DMS 273 (cell line): ENCODE data around the gene PKP1.

Experiments
- DNase-seq: peaks from one replicate; lab custom pipeline; 2025; ENCODE audit not compliant: unreplicated experiment; lab: John Stamatoyannopoulos, UW

The PKP1 gene

GRCh38 chr1:201349092-201349491, 65.8 kb downstream of the PKP1 start:
- DNase-seq, result no peak

GRCh38 chr1:201350361-201350725, 67.0 kb downstream of the PKP1 start:
- DNase-seq, result no peak

DNA sequence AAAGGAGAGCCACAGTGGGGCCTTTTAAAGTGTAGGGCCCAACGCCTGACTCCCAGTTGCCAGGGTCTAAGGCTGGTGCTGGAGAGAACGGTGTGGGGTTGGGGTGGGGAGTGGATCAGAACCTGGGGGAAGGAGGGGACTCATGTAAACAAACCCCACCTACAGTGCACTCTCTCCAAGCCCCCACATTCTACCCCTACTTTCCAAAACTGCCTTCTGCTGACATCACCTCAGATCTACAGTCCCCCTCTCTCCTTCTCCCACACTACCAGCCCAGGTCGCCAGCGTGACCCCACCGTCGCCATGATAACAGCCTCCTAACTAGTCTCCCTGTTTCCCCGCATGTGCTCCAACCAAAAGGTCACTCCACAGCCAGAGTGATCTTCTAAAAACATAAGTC, 67.6 kb downstream of the PKP1 start:
- no peak for DNase-seq

DNA sequence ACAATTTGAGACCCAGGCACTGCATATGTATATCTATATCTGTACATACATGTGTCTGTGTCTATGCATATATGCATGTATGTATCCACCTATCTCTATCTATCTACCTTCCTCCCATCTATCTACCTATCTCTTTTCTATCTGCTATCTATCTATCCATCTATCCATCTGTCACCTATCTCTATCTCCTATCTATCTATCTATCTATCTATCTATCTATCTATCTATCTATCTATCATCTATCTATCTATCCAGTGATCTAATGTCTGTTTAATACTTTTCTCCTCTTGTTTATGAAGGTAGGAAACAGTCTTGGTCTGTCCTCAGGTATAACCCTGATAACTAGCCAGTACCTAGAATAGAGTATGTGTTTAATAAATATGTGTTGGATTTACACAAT, 68.3 kb downstream of the PKP1 start:
- no peak for DNase-seq

DNA sequence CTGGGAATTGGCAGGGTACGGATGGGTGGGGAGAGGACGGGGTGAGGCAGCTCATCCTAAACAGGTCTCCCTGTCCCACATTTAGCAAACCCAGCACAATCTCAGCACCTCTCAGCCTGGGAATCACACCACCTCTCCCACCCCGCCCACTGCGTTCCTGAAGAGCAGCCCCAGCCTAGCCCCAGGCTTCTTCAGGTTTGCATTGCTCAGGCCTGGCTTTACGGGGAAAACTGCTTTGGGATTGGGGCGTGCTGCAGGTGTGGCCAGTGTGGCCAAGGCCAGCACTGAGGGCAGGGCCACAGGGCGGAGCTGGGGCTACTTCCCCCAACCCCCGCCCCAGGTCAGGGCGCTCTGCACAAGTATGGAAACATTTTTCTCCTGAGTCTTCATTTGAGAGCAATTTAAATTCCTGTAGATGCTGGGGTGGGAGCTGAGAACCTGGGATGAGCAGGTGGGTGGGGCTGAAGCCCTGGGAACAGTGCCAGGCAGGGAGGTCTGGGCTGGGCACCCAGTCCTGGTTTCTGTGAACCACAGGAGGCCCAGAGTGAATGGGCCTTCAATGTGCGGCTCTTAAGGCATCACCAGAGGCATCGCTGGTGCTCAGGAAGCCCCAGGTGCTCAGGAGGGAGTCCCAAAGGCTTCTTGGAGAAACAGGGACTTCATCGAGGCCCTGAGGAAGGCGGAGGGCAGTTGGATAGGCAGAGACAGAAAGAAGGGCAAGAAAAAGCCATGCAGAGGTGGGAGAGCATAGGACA, 70.1 kb downstream of the PKP1 start:
- DNase-seq, result no peak

- no peak for DNase-seq
Measured at GRCh38 chr1:201354151-201354900, 71.0 kb downstream of the PKP1 start.

- DNase-seq, result no peak
Measured at GRCh38 chr1:201354901-201355295, 71.6 kb downstream of the PKP1 start.

GRCh38 chr1:201355471-201355870, 72.2 kb downstream of the PKP1 start:
- no peak for DNase-seq

DNA sequence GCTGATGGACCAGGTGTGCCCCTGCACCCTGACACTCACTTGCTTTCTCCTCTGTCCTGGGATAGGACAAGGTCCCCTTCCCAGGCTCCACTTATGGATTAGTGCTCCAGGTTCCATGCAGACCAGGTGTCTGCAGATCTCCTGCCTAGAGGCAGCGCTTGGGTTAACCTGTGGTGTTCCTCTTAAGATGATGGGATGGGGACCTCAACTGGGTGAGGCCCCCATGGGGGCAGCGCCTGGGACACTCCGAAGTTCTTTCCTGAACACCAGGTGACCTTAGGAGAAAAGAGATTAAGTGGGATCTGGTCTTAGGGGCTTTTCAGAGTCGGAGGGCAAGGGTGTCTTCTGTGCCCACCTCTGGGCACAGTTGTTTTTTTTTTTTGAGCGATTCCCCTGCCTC, 72.9 kb downstream of the PKP1 start:
- no peak for DNase-seq

DNA sequence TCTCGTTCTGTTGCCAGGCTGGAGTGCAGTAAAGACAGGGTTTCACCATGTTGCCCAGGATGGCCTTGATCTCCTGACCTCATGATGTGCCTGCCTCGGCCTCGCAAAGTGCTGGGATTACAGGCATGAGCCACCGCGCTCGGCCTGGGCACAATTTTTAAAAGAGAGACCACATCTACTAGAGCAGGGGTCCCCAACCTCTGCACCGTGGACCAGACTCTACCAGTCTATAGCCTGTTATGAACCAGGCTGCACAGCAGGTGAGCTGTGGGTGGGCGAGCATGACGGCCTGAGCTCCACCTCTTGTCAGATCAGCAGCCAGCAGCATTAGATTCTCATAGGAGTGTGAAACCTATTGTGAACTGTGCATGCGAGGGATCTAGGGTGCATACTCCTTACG, 73.4 kb downstream of the PKP1 start:
- no peak for DNase-seq

DNA sequence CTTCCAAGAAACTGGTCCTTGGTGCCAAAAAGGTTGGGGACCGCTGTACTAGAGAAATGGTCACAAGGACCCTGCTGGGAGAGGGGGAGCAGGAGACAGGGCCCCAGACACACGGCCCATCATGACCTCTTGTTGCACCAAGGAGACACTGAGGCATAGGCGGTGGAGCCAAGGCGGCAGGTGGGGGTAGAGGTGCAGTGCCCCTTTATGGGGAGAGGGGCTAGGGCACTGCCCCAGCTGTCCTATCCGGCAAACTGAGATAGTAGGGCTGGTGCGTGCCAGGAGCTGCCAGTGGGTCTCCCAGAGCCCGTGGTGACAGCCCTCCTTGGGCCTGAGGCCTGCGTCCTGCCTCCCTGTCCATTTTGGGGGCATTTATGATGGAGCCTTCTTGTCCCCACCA, 73.9 kb downstream of the PKP1 start:
- DNase-seq, result no peak

- DNase-seq, result no peak
Measured at GRCh38 chr1:201357636-201358348, 74.5 kb downstream of the PKP1 start.

DNA sequence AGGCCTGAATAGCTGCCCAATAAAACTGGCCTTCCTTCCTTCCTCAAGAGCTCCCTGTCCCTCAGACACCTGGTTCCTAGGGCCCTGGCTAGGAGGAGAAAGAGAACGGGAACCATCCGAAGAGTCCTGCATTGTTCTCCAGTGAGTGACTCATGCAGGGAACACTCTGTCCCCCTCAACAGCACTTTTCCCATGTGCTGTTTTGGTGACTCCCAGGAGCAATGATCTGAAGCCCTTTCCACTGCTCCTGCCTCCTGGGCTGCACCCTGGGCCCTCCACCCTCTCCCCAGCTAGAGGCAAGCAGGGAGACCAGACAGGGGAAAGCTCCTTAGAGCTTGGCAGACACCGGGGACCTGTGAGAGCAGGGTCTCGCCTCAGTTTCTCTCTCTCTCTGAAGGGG, 75.3 kb downstream of the PKP1 start:
- no peak for DNase-seq

- no peak for DNase-seq
Measured at GRCh38 chr1:201359031-201359872, 75.9 kb downstream of the PKP1 start.

DNA sequence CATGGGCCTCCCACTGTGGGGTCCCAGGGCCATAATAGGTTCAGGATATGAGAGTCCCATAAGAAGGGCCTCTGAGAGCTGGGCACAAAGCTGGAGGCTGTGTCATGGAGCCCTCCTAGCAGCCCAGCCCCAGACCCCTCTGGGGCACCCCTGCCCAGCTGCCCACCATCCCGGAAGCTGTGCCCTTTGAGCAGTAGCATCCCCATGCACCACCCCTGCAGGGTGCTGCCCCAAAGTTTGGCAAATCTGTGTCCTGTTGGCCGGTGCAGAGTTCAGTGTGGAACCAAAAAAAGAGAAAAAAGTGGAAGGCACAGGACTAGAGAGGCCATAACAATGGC, 76.5 kb downstream of the PKP1 start:
- no peak for DNase-seq

DNA sequence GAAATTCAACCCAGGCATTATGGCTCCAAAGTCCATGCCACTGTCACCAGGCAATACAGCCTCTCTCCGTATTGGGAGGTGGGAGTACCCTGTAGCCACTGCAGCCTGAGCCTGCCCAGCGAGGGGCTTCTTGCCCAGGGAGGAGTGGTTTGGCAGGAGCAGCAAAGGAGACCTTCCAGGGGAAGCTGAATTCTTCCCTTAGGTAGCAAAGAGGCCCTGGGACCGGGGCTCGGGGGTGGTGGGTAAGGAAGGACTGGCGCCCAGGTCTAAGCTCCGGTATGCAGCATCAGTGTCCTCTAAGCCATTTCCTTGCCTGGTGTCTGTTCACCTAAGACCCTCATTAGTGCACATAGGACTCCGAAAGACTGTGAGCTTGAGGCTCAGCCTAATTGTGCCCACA, 77.2 kb downstream of the PKP1 start:
- DNase-seq, result no peak

DNA sequence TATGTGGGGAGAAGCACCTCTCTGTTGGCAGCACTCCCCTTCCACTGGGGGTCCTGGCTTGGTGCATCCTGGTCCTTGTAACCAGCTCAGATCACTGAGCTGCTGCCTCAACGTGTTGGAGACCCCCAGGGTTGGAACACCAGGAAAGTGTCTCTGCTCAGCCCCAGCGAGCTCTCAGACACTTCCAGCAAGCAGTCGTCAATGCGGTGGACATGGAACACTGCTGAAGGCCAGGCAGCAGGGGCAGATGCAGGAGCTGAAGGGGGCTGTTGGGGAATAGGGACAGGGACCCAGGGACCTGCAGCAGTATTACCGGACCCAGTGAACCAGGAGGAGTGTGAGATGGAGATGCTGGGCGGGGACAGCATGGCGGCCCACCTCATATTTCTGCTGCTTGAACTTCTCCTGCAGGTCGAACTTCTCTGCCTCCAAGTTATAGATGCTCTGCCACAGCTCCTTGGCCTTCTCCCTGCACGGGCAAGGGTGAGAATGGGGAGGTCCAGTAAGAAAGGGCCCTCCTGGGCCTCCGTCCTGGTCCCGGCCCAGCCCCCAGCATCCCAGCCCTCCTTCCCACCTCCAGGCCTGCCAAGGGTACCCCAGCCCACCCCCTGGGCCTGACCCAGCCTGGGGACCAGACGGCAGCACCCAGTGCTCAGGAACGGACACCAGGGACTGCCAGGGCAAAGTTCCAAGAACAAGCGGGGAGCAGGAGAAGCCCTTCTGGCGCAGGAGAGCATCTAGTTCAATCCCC, 77.8 kb downstream of the PKP1 start:
- DNase-seq, result no peak

DNA sequence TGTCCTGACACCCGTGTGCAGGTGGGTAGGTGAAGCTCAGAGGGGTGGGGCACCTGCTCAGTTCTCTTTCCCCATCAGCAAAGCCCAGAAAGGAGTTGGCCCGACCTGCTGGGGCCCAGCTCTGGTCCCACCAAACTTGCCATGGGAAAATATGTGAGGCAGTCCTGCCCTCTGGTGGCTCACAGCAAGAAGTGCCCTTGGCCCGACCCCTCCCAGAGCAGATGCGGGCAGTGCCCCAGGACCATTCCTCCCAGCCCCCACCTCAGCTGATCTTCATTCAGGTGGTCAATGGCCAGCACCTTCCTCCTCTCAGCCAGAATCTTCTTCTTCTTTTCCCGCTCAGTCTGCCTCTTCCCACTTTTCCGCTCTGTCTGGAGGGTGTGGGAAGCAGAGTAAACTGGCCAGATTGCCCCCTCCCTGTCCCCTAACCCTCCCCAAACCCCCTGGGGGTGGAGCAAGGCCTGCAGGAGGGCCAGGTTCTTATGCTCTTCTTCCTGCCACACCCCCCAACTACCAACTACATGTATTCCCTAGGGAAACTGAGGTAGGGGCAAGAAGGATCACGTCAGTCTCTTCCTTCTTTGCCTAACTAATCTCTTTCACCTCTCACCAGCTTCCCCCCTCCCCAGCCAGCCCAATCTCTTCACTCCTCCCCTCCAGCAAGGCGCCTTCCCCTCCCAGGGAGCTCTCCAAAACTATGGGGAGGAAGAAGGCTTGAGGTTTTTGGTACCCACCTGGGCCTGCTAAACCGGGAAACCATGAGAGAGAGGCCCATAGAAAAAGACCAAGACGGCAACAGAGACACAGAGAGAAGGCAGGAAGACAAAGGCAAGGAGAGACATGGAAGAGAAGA, 78.6 kb downstream of the PKP1 start:
- peak; percentile 81 for DNase-seq

DNA sequence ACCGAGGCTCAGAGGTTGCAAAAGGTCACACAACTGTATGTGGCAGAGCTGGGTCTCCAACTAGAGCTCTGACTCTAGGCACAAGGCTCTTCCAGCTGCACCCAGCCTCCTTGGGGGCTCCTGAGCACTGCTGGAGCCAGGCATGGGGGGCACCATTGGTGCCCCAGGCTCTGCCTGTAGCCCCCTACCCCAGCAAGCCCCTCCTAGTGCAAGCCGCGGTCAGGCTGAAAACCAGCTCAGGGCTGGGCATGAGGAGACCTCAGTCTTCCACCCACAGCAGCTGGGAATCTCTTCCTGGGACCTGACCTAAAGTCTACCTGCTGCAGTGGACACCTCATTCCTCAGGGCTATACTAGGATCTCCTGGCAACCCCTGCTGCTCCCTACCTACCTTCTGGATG, 79.6 kb downstream of the PKP1 start:
- DNase-seq, result no peak

DNA sequence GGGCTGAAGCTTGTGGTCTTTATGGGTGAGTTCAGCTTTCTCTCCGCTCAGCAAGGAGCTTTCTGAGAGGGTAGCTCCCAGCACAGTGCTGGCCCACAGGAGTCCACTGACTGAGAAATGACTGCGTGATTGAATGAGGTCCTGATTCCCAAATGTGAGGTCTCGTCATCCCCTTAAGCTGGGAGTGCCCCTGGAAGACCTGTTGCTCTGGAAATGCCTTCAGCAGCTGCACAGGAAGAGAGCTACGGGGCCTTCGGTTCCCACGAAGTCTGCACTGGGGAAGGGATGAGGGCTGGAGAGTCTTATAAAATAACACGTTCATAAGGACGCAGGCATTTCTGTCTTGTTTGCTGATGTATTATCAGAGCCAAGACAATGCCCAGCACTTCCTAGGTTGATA, 80.2 kb downstream of the PKP1 start:
- no peak for DNase-seq
